GM13977 (cell line): ENCODE data around the gene CLDN9.

ENCODE experiments used
- DNase-seq: peaks from one replicate; pipeline ENCODE4 v3.0.0; 2012; ENCODE audit warnings: low spot score
- CTCF ChIP-seq: IDR thresholded peaks from 2 replicates; pipeline ENCODE4 v1.5.1; 2012; ENCODE audit warnings: mild to moderate bottlenecking, control low read depth; ENCODE audit not compliant: insufficient read depth; ENCODE audit errors: extremely low read depth, missing control alignments
- in situ Hi-C: fragments of 300-500 bp; cut with MboI; formaldehyde crosslinking; loops from one replicate; pipeline ENCODE4 v1.12.0; 2022; ENCODE audit warnings: low sequenced_read_pairs, low pct_unique_long_range_greater_than_20kb, mixed read lengths, inconsistent platforms; ENCODE audit not compliant: unreplicated experiment

Gene CLDN9

GRCh38 chr16:3056336-3057180, 43.8 kb downstream of the CLDN9 start:
- no peak for DNase-seq
- in situ Hi-C loops: no loop called here
- no peak for TF ChIP-seq CTCF

GRCh38 chr16:3057181-3058138, 44.7 kb downstream of the CLDN9 start:
- no peak for DNase-seq
- no peak for TF ChIP-seq CTCF
- in situ Hi-C loops: no loop called here

- in situ Hi-C loops: no loop called here
- peak; percentile 64 for TF ChIP-seq CTCF
- DNase-seq: peak; percentile 80
These were observed 45.7 kb downstream of the CLDN9 start for GRCh38 chr16:3058139-3059030.

DNA sequence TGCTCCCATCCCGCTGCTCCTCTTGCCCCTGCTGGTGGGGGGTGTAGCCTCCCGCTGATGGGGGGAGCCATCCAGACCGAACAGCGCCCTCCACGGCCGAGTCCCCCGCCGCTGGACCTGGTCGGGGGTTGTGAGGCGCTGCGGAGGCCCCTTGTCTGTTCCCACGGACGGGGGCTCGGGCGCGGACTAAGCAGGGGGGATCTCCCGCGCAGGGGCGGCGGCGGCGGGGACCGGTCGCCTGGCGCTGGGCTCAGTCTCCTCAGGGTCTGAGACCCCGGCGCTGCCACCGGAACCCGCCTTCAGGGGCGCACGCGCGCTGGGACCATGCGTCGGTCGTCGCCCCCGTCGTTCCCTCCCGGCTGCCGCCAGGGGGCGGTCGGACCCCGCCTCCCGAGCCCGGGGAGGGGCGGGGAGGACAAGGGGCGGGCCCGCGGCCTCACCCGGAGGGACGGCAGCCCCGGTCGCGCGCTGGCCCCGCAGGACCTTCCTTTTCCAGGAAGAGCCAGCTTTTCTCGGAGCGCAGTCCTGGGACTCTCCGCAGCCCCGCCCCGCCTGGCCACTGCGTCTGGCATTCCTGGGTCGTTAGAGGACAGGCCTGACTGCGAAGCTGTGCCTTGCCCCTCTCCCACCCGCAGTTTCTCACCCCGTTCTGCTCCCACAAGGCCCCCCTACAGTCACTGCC, 46.5 kb downstream of the CLDN9 start:
- in situ Hi-C loops: no loop called here
- peak; percentile 96 for TF ChIP-seq CTCF
- DNase-seq: peak; percentile 96

DNA sequence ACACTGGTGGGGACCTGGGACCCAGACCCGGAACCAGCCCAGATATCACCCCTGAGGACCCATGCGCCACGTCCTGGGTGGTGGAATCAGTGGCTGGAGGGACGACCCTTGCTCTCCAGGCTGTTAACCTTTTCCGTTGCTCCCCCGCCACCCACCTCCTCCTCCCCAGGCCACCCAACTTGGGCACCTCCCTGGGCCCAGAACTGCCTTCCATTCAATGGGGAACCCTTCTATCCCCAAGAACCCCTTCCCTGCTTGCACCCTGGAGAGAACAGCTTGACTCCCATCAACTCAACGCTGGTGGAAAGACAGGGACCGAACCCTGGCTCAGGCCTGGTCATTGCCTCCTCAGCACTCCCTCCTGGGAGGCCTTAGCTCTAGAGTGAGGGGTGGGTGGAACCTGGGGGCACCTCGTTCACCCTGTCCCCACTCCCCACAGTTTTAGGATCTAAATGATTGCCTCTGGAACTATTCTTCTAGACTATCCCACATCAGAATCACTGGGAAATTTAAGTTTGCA, 47.1 kb downstream of the CLDN9 start:
- TF ChIP-seq CTCF: no peak

More for the DNA sequence above, 47.1 kb downstream of the CLDN9 start:
- no peak for DNase-seq
- in situ Hi-C loops: loop anchor here (10.0 kb wide), 1 partner anchor 105 kb away; no protein-coding TSS in a partner anchor
